GM19025 (cell line): ENCODE data around the gene OTOR.

Experiments
- ATAC-seq: cut with Tn5 transposase; IDR thresholded peaks from one replicate; pipeline ENCODE4 v1.9.1; 2021; ENCODE audit warnings: mild to moderate bottlenecking, low read depth, moderate library complexity; ENCODE audit not compliant: unreplicated experiment

The OTOR gene, protein sequence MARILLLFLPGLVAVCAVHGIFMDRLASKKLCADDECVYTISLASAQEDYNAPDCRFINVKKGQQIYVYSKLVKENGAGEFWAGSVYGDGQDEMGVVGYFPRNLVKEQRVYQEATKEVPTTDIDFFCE

DNA sequence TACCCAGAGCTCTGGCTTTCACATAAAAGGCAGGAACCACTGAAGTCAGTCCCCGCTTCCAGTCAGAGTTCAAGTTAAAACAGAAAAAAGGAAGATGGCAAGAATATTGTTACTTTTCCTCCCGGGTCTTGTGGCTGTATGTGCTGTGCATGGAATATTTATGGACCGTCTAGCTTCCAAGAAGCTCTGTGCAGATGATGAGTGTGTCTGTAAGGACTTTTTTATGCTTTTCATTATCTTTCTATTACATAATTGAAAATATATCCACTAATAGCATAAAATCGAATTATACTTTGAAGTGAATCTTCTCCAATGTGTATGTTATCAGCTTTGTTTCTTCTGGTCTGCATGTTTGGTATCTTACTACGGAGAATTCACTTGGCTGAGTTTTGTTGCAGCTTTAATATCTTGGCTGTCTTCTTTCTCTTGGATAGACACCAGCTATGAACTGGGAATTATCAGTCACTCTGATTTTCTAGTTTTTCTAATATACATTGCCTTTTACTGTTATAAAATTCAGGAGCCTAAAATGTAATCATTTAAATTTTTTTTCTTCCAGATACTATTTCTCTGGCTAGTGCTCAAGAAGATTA, at the start of gene OTOR:
TSS of gene OTOR (plus strand) at position 51 of the 593 bp plus-strand sequence. CDS start at position 95, 44 bp downstream.
- ATAC-seq = no peak

DNA sequence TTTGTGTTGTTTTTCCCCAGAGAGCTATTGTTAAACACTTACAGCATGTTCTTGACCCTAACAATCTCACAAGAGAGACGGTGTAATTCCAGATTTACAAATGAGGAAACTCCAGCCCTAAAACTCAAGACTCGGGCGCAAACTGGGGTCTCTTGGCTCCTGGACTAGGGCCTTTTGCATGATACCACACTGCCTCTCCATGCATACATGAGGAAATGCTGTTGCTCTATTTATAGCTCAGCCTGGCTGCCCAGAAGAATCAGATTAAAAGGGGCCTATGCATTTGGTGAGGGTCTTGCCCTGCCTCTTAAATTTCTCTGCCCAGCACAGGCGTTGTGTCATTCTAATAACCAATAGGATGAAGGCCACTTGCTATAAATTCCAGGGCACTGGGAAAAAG, 48.9 kb upstream of the OTOR start:
- ATAC-seq = no peak

DNA sequence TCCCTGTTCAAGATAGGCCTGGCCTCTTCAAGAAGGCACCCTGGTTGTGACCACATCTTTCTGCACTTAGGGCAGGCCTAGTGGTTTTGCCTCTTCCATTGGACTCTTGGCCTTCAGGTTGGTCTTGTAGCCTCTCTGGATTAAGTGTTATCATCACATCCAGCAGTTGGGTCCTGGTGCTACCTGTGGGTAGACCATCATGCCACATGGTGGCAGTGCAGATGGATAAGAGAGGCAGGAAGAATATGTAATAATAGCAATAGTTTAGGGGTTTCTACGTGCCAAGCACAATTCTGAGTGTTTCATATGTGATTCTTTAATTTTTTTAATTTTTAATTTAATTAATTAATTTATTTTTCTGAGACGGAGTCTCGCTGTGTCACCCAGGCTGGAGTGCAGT, 46.9 kb upstream of the OTOR start:
- ATAC-seq = no peak

DNA sequence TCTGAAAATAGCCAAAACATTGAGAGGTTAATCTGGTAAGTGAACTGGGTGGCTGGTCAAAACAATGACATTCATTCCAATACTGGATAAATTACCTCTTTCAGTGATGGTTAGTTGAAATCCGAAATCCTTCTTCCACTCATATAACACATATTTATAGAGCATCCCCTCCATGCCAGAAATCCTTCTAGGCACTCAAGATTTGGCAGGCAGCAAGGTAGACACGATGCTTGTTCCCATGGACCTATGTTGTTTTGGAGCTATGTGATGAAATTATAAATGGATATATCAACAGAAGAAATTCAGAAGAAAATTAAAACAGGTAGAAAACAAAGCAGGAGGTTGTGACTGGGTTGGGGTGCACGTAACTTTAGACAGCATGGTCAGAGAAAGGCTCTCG, 44.6 kb upstream of the OTOR start:
- no peak for ATAC-seq

DNA sequence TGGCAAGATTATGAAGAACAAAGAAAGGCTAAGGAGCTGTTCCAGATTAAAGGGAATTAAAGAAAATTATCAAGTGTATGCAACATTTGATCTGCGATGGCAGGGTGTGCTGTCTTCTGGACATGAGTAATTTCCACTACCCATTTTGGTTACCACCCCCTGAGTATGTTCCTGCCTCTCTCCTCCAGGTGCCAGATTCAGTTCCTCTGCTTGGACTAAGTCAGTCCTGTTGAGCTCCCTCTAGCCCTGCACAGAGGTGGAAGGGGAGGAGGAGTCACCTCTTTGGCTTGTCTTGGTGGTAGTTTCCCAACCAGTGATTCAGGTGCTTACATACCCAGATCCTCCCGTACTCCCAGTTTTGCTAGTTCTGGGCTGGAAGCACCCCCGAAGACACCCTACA, 40.5 kb upstream of the OTOR start:
- ATAC-seq = no peak

DNA sequence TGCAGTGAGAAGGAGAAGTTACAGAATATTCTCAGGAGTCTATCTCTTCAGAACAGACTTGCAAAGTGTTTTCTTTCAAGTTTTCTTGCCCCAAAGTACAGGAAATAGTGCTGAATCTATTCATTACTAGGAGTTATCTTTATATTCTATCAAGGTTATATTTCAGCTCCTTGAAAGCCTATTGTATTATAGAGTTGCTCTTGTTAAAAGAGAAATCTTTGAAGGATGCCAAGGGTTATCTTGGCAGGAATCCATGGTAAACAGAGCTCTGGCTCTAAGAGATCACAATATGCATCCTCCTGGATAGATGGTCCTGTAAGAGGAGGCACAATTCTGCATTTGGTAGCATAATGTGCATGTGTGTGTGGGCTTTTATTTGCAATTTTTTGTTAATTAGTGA, 39.6 kb upstream of the OTOR start:
- ATAC-seq = no peak

DNA sequence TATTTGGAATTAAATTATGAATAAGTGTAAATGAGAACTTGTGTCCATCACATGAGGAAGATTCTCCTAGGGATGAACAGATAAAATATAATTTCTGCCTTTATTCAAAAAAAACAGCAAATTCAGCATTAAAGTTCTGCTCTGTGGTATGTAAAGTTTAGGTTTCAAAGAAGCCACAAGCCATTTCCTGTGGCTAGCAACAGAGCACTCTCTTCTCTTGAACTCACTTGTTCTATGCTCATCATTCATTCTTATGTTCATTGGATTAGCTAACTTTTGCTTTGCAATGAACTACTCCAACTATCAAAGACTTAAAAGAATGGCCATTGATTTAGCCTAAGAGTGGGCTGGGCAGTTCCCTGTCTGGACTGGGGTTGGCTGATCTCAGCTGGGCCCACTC, 39.1 kb upstream of the OTOR start:
- ATAC-seq = no peak

DNA sequence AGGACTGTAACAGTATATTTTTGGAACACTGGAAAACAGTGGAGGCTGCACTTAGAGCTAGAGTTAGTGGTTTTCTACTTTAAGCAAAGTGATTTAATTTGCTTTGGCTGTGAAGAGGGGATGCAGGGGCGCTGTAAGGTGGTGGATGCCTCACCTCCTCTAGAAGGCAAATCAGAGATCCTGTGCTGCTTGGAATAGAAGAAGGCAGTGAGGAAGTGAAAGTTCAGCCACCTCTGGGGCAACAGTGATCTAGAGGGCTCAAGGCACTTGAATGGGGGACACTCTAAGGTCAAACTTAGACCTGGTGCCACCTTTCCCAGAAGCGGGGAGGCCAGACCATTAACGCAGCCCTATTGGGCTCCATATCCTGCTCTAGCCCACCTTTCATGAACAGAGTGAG, 37.4 kb upstream of the OTOR start:
- no peak for ATAC-seq

DNA sequence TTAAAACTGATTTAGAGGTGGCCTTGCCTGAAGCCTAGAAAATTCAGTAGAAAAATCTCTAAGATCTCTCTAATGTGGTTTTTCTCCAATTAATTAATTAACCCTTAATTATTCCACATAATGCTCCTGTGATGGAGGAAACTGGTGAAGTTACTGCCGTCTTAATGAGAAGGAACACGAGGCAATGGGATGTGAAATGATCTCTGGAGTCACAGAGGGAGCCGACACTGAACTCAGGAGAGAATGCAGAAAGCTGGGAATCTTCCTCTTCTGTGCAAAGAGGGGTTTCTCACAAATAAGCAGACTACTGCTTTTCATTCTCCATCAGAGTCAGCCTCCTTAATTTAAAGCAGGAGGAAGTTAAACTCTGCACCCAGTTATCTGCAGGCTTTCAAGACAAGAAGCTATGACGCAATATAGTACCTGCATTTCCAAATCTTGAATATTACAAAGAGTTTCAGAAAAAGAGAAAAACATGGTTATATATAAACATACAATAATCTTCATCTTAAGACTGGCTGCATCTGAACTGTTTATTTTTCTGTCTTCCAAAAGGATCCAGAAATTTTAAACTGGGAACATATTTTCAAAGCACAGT, 36.4 kb upstream of the OTOR start:
- ATAC-seq = no peak

DNA sequence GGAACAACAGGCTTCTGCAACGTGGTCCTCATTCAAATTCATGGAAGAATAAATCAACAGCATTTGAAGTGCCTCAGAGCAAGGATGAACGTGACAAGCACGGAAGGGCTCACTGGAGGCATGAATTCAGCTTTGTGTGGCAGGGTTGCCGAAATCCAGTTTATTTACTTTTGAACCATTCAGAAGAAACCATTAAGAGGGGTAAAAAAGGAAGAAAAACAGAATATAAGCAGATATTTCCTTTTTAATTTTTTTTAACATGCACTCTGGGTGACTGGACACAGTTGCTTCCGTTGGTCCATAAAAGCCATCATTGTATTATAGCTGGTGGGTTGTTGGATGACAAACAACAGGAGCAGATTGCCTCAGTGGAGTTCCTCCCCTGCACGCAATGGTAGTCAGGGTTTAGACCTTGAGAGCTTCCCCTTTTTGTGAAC, 35.6 kb upstream of the OTOR start:
- ATAC-seq = no peak

DNA sequence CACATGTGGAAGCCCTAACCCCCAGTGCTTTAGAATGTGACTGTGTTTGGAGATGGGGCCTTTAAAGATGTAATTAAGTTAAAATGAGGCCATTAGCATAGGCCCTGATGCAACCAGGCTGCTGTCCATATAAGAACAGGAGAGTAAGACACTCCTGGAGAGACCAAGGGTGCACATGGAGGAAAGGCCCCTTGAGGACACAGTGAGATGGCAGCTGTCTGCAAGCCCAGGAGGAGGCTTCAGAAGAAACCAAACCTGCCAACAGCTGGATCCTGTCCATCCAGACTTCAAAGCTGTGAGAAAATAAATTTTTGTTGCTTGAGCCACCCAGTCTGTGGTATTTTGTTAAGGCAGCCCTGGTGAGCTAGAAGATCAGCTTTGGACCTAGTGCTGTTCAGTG, 35.1 kb upstream of the OTOR start:
- no peak for ATAC-seq

DNA sequence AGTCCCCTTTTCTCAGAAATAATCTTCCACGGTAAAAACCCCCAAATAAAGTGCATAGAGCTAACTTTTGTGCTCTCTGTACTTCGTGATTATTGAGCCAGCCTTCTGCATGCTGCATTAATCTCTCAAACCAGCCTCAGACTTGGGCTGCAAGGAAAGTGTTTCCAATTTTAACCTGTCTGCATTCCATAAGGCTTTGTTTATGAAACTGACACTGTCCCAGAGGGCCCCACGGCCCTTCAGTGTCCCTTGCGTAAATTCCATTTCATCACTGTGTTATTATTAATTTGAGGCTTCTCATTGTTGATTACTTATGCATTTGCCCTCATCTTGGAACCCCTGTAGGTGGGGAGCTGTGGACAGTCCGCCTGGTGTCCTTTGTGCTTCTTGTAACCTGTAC, 33.9 kb upstream of the OTOR start:
- ATAC-seq = no peak

DNA sequence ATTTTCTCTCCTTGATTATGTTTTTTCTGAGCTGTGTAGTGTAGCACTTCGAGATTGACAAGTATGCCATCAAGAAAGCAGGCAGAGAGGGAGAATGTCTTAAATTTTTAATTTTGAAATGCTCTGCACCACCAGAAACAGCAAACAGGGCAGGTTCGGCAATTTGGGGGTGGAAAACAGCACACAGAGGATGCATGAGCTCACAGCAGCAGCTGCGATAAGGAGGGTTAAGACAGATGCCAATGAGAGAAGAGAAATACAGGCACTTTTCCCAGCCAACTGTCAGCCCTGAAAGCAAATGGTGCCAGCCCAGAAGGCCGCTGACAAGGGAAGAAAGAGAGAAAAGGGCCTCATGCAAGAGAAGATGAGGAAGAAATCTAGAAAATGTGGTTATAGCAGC, 33.4 kb upstream of the OTOR start:
- ATAC-seq = no peak

DNA sequence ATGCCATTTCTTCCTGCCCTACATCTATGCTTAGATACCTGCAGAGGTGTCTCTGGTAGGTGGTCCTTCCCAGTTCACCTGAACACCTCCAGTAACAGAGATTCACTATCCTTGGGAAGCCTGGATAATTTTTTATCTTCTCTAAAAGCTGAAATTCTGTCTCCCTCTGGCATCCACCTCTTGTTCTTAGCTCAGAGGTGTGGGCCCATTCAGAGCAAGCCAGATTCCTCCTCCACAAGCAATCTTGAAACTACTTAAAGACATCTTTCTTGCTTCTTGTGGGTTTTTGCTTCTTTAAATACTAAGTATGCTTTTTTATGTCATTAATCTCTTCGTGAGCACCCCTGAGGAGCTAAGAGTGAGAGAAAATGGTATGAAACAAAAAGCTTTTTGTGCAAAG, 28.7 kb upstream of the OTOR start:
- ATAC-seq = no peak

DNA sequence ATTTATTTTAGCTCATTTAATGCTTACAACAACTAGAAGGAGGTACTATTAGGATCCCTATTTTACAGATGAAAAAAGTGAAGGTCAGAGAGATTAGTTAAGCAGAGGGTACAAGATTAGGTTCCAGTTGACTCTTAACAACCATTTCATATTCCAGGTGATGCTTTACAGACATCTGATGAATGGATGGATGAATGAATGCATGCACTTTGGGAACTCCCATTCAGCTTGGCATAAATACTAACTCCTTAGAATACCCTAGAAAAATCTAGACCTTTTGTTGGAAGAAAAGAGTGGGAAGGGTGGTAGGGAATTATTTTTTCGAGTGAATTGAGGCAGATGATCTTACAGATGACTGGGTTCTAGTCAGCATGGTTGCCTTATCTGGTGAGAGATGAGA, 19.1 kb upstream of the OTOR start:
- ATAC-seq = no peak

DNA sequence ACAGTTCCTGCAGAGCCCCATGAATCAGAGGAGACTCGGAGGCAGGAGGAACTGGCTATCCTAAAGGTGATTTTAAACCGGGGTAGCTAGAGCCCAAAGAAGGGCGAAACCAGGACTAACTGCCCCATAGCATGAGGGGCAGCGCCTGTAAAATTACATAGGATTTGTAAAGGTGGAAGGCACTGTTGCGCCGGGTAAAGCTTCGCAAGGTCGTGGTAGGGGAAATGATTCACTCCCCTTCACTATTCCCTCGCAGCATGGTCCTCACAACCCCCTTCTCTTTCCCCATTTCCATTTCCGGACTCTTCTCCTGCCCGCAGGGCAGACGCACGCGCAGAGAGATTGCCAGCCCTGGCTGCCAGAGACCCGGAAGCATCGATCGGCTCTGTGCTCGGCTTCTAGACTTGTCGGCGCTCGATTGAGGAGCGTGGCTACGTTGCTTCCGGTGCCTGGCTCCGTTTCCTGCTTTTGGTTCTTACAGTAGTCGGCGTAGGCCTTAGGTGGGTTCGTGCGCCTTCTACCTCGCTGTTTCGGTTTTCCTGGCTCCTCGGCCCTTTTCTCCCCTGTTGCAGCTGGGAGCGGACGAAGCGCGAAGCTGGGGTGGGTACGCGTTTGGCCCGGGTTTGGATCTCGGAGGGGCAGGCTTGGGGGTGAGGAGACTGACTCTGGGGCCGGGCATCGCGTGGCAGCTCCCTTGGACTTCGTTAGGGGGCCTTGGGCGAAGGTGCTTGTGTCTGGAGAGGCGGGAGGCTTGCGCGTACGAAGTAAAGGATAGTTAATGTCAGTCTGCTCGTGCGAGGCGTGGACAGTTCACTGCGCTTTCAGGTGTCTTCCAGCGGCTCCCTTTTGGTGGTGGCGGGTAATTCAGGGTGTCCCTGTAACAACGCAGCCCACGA, 18.3 kb upstream of the OTOR start, which contains the start of gene SNRPB2:
TSS of gene SNRPB2 (plus strand) at position 462 of the 896 bp plus-strand sequence. CDS start 1,677 bp downstream, outside the sequence.
- peak; percentile 99 for ATAC-seq

DNA sequence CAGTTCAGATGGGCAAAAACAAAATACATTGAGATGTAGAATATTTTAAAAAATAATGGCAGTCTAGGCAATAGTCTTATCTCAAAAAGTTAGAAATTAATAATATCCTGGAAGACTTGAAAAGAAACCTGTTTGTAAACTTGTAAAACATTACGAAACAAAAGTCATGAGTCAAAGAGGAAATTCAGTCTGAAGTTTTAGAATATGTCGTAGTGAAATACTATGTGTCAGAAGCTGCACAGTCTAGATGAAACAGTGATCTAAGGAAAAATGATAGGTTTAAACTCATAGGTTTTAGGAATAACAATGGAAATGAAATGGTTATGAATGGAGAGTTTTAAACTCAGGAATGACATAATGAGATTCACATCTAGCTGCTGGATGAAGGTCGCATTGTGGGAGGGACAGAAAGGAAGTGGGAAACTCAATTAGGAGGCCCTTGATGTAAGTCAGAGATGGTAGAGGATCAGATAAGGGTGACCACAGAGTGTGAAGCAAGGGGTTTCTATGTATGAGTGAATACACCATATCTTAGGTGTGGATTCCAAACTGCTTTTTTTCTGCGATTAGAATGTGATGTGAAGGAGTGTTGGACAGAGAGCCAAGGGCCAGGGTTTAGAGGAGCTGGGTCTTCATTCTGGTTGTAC, 15.5 kb upstream of the OTOR start:
- ATAC-seq = no peak

DNA sequence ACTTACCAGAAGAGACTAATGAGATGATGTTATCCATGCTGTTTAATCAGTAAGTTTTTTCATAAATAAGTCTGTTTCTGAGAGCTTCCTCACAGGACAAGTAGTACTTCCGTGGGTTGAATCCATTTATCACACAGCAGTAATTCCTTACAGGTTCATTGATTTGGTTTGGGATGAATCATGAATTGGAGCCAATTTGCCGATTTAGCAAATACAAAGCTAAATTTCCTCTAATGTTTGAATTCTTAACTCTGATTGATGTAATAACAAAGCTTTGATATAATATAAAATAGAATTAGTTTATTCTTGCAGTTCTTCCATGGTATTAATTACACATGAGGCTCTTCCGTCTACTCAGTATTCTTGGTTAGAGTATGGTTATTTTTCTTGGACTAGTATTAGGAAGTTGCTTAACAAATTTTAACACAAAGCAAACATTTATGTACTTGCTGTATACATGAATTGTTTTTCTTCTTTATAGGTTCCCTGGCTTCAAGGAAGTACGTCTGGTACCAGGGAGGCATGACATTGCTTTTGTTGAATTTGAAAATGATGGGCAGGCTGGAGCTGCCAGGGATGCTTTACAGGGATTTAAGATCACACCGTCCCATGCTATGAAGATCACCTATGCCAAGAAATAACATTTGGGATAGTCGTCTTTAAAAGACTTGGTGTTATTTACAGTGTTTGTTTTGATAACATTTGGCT, 7.6 kb upstream of the OTOR start:
- no peak for ATAC-seq

DNA sequence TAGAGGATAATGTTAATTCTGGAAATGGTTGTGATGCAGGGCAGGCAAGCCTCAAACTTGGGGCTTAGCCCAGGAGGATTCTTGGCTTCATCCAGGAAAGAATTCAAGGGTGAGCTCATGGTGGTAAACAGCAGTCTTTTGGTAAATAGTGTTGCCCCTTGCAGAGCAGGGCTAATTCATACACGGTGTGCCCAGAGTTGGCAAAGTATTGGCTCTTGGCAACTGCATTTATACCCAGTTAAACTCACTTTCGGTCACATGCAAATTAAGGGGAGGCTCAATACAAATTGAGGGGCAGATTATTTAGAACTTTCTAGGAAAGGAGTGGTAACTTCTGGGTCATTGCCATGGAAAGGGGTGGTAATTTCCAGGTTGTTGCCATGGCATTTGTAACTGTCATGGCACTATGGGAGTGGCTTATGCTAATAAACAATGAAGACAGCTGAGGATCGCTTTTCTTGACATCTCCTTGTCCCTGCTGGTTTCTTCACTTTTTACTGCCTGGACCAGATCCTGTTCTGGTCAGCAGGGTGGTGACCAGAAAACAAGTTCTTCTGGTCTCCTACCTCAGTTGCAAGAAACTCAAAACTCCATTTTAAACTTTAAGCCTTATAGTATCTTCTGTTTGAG, 3.9 kb upstream of the OTOR start:
- ATAC-seq = no peak

DNA sequence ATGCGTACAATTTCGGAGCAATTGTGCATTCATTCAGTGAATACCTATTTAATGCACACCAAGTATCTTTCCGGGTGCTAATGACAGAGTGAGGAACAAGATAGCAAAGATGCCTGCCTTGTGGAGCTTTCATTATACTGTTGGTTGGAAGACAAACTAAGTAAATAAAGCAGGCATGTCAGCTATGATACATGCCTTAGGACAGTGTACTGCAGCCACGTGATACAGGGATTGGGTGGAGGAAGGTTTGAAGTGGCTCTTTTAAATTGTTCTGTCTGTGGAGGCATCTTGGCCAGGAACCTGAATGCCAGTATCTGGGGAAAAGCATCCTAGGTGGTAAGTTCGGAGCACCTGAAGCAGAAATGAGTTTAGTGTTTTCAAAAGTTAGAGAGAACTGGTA, 3.0 kb upstream of the OTOR start:
- ATAC-seq = no peak
